KMS-11 (cell line): Measurements from ENCODE around the gene EXOC6B.

Experiments used
- H2AFZ ChIP-seq: fragments of 200-600 bp; sonication (generic); 2 replicates; pipeline ENCODE4 v1.6.1; 2016; ENCODE audit warnings: antibody characterized with exemption, mixed run types, low read depth
- H3K27ac ChIP-seq: fragments of 200-600 bp; sonication (generic); 2 replicates; pipeline ENCODE4 v1.6.1; 2016; ENCODE audit warnings: mild to moderate bottlenecking, mixed run types
- H3K27me3 ChIP-seq: fragments of 200-600 bp; sonication (generic); 2 replicates; pipeline ENCODE4 v1.6.1; 2017; ENCODE audit warnings: mild to moderate bottlenecking, low read depth, mixed run types, moderate library complexity; ENCODE audit not compliant: insufficient read depth
- H3K36me3 ChIP-seq: fragments of 200-600 bp; sonication (generic); 2 replicates; pipeline ENCODE4 v1.6.1; 2017; ENCODE audit warnings: mild to moderate bottlenecking, mixed run types; ENCODE audit not compliant: insufficient read depth
- H3K4me1 ChIP-seq: fragments of 200-600 bp; sonication (generic); 2 replicates; pipeline ENCODE4 v1.6.1; 2016; ENCODE audit warnings: mild to moderate bottlenecking, low read depth, mixed run types; ENCODE audit not compliant: poor library complexity, severe bottlenecking
- H3K4me2 ChIP-seq: fragments of 200-600 bp; sonication (generic); 2 replicates; pipeline ENCODE4 v1.7.0; 2016; ENCODE audit warnings: mild to moderate bottlenecking, mixed run types
- H3K4me3 ChIP-seq: fragments of 200-600 bp; sonication (generic); IDR thresholded peaks from 2 replicates; pipeline ENCODE4 v1.6.1; 2017; ENCODE audit warnings: low read depth, low read length, mixed read lengths; ENCODE audit not compliant: insufficient read depth
- H3K79me2 ChIP-seq: fragments of 200-600 bp; sonication (generic); 2 replicates; pipeline ENCODE4 v1.6.1; 2016; ENCODE audit warnings: low read depth, mixed run types; ENCODE audit not compliant: insufficient read depth
- H3K9ac ChIP-seq: fragments of 200-600 bp; sonication (generic); 2 replicates; pipeline ENCODE4 v1.6.1; 2016; ENCODE audit warnings: mild to moderate bottlenecking, mixed run types
- H4K20me1 ChIP-seq: fragments of 200-600 bp; sonication (generic); 2 replicates; pipeline ENCODE4 v1.6.1; 2016; ENCODE audit warnings: mild to moderate bottlenecking, mixed run types; ENCODE audit not compliant: insufficient read depth
- TF ChIP-seq, protein P1 (sequence below): fragments of 200-600 bp; sonication (generic); conservative IDR thresholded peaks from 2 replicates; pipeline ENCODE4 v1.6.1; 2017; ENCODE audit warnings: low read depth, mild to moderate bottlenecking, antibody characterized with exemption, low read length, moderate library complexity, mixed read lengths

Gene EXOC6B

DNA sequence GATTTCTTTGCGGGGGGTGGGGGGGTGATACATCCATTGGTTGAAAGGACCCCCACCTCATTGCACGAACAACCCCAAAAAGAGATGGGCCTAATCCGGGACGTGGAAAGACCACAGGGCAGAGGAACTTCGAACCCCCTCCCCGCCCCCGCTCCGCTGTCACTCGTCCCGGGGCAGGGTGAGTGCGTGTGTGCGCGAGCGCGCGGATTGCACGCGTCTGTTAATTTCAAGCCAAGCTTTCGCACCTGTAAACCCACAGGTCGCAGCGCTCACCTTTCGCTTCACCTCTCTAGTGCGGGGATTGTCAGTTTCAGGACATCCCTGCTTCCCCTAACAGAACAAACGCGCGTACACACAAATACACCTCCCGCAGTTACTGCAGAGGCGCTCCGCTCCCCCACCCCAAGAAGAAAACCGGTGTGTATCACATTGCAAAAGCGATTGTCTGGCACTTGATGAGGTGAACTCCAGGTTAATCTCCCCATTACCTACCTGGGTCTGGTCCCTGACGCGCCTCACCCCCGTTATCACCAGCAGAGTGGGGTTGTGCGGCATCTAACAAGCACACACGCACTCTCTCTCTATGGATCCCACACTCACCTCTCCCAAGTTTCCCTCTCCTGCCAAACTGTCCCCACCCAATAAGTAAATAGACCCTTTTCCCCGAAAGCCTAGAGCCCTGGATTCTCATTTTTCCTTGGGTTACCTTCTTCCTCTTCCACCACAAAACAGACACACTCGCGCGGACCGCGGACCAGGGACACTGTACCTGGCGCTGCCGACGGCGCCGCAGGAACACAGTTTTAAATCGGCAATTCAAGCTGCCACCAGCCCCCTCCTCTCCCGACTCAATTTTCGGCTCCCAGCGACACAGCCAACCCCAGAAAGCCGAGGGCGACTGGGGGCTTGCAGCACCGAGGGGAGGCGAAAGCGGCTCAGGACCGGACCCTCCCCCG is 679.2 kb downstream of the EXOC6B start:
- H2AFZ ChIP-seq, result no peak overlapping the region
- peaks cover 49% of the 10 kb centered on the region for H3K27me3 ChIP-seq

DNA sequence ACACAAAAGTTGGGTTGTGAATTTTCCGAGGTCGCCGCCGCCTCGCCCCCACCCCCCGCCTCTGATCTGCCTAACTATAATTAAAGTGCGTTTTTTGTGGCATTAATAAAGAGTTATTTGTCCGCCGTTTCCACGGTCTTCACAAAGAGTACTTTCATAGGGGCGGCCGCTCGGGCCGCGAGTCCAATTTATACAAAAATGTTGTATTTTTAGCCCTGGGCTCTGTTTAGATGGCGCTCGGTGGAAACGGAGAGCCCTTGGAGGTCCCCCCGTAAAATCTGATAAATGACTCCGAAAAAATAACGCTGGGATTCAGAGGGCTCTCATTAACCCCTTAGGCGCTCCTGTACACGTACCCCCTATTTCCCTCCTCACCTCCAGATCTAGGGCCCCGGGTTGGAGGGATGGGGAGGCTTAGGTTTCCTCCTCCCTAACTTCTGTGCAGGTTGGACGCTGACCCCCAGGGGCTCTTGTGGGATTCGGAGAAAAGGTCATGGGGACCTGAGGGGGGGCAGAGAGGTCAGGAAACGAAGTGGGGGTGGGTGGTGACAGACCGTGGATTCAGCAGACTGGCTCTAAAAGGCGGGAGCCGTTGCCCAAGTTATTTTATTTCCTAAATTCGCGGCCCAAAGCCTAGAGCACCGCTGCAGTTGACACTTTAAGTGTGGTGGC is 680.0 kb downstream of the EXOC6B start:
- peaks cover 21% of the 10 kb centered on the region for H3K4me1 ChIP-seq
- no peaks in the 10 kb centered on the region for H3K36me3 ChIP-seq
- H3K79me2 ChIP-seq, result no peaks in the 10 kb centered on the region
- TF ChIP-seq, protein P1, sequence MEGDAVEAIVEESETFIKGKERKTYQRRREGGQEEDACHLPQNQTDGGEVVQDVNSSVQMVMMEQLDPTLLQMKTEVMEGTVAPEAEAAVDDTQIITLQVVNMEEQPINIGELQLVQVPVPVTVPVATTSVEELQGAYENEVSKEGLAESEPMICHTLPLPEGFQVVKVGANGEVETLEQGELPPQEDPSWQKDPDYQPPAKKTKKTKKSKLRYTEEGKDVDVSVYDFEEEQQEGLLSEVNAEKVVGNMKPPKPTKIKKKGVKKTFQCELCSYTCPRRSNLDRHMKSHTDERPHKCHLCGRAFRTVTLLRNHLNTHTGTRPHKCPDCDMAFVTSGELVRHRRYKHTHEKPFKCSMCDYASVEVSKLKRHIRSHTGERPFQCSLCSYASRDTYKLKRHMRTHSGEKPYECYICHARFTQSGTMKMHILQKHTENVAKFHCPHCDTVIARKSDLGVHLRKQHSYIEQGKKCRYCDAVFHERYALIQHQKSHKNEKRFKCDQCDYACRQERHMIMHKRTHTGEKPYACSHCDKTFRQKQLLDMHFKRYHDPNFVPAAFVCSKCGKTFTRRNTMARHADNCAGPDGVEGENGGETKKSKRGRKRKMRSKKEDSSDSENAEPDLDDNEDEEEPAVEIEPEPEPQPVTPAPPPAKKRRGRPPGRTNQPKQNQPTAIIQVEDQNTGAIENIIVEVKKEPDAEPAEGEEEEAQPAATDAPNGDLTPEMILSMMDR, result no peak
- H3K9ac ChIP-seq, result no peak overlapping the region
- peak overlapping the region; percentile 61 for H3K4me3 ChIP-seq
- peaks cover 49% of the 10 kb centered on the region for H3K27me3 ChIP-seq
- H4K20me1 ChIP-seq, result no peaks in the 10 kb centered on the region
- no peak overlapping the region for H3K27ac ChIP-seq
- peak overlapping the region; percentile 96 for H3K4me2 ChIP-seq
- H2AFZ ChIP-seq, result peak overlapping the region; percentile 94; the same call in 1 of the 2 replicates

More for the DNA sequence above, 679.2 kb downstream of the EXOC6B start:
- H3K4me3 ChIP-seq, result no peak overlapping the region
- no peak overlapping the region for H3K27ac ChIP-seq
- H3K4me1 ChIP-seq, result peaks cover 21% of the 10 kb centered on the region
- TF ChIP-seq, protein P1, result no peak
- no peaks in the 10 kb centered on the region for H3K79me2 ChIP-seq
- no peaks in the 10 kb centered on the region for H4K20me1 ChIP-seq
- no peak overlapping the region for H3K9ac ChIP-seq
- no peaks in the 10 kb centered on the region for H3K36me3 ChIP-seq
- peak overlapping the region; percentile 71; the same call in 1 of the 2 replicates for H3K4me2 ChIP-seq

DNA sequence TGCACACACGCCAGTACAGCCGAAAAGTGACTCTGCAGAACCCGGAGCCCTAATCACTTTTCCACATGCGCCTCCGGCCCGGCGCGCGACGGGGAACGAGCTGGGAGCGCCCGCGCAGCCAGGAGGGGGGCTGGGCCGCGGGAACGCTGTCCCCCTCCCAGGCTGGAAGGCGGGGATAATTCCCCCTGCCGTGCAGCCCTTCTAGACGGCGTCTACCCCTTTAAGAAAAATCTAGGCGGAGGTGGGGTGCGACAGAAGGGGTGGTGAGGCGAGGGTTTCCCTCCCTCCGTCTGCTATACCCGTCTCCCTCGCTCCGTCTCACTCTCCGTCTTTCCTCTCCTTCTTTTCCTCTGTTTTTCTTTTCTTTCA is 680.6 kb downstream of the EXOC6B start:
- peaks cover 21% of the 10 kb centered on the region for H3K4me1 ChIP-seq
- no peak overlapping the region for H3K9ac ChIP-seq
- TF ChIP-seq, protein P1, result no peak
- H4K20me1 ChIP-seq, result no peaks in the 10 kb centered on the region
- peaks cover 49% of the 10 kb centered on the region for H3K27me3 ChIP-seq
- peak overlapping the region; percentile 94 for H2AFZ ChIP-seq
- peak overlapping the region; percentile 61 for H3K4me3 ChIP-seq
- H3K79me2 ChIP-seq, result no peaks in the 10 kb centered on the region
- H3K4me2 ChIP-seq, result peak overlapping the region; percentile 96
- no peaks in the 10 kb centered on the region for H3K36me3 ChIP-seq
- no peak overlapping the region for H3K27ac ChIP-seq

DNA sequence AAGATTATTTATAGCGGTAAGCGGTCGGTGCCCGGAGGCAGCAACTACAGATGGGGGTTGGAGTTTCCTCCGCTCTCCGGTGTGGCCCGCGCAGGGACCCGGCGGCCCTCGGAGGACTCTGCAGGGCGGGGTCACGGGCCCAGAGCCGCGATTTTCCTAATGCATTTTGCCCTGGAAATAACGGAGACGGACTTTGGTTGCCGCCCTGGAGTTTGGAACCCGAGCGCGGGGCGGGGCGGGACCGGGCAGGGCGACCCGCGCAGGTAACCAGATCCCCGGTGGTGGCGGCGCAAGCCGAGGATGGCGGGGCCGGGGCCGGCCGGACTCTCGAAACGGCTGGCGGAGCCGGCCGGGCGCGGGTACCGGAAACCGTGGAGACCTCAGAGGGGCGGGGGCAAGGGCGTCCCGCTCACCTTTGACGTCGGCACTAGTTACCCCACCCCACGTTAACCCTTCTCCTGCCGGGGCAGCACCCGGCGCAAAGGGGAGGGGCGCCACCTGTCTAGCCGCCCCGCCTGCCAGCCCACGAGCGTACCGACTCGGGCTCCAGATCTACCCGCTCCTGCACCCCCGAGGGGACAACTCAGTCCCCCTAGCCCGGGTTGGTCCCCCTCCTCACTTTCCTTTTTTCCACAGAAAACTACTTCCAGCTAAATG is 681.1 kb downstream of the EXOC6B start:
- TF ChIP-seq, protein P1, result no peak
- Histone ChIP-seq H3K27ac (no peak overlapping the region), H3K4me2 (peak overlapping the region; percentile 96), H3K36me3 (no peaks in the 10 kb centered on the region), H3K27me3 (peaks cover 46% of the 10 kb centered on the region), H4K20me1 (no peaks in the 10 kb centered on the region), H3K9ac (no peak overlapping the region), H3K4me1 (peaks cover 17% of the 10 kb centered on the region), H2AFZ (peak overlapping the region; percentile 94), H3K79me2 (no peaks in the 10 kb centered on the region), H3K4me3 (no peak overlapping the region)
